ENCODE results near the gene TTC33.

DNA sequence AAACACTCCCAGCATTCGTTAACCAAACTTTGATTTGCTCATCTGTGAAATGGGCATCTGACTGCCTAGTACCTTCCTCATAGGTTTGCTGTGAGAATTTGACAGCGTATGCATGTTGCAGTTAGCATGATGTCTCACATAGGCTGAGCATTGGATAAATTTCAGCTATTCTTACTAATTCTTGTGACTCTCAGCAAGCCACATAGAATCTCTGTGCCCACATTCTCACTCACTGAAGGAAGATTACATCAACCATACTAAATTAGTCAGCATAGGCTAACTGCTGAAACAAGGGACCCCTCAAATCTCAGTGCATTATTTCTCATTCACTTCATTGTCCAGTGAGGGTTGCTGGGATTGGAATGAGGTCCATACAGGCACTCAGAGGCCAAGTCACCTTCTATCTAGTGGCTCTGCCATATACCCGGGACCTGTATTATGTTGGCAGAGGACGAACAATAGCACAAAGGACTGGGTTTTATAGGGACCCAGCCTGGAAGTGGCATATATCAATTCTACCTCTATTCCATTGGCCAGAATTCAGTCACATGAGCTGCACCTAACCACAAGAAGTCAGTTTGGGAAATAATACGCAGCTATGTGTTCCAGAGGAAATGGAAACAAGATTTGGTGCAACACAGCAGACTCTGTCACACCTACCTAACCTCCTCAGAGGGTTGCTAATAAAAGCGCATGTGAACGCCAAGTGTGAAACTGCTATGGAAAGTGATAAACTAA lies 80.2 kb downstream of the TTC33 start:
- TF ChIP-seq, protein P1, sequence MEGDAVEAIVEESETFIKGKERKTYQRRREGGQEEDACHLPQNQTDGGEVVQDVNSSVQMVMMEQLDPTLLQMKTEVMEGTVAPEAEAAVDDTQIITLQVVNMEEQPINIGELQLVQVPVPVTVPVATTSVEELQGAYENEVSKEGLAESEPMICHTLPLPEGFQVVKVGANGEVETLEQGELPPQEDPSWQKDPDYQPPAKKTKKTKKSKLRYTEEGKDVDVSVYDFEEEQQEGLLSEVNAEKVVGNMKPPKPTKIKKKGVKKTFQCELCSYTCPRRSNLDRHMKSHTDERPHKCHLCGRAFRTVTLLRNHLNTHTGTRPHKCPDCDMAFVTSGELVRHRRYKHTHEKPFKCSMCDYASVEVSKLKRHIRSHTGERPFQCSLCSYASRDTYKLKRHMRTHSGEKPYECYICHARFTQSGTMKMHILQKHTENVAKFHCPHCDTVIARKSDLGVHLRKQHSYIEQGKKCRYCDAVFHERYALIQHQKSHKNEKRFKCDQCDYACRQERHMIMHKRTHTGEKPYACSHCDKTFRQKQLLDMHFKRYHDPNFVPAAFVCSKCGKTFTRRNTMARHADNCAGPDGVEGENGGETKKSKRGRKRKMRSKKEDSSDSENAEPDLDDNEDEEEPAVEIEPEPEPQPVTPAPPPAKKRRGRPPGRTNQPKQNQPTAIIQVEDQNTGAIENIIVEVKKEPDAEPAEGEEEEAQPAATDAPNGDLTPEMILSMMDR (IDR thresholded peaks at IDR 0.05; ENCODE audit: insufficient read depth, low read length, poor library complexity, severe bottlenecking) = no peak
- TF ChIP-seq EZH2phosphoT487 (conservative IDR thresholded peaks at IDR 0.05; ENCODE audit: low read length) = no peak

All from SU-DHL-6 (cell line).